GM19099 (cell line): ENCODE results near the gene CFAP70.

ENCODE experiments used
- POLR2A ChIP-seq: IDR thresholded peaks from 3 replicates; pipeline ENCODE4 v1.6.1; 2011; ENCODE audit warnings: low read depth; ENCODE audit not compliant: insufficient read length; ENCODE audit errors: extremely low read depth

The CFAP70 gene

DNA sequence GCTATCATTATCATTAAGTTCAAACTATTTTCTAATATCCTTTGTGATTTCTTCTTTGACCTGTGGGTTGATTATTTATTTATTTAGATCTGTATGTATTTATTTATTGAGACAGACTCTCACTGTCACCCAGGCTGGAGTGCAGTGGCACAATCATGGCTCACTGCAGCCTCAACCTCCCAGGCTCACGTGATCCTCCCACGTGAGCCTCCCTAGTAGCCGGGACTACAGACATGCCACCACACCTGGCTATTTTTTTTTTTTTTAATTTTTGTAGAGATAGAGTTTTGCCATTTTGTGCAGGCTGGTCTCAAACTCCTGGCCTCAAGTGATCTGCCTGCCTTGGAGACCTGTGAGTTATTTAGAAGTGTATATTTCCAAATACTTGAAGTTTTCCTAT, 77.6 kb downstream of the CFAP70 start:
- no peak for TF ChIP-seq POLR2A

DNA sequence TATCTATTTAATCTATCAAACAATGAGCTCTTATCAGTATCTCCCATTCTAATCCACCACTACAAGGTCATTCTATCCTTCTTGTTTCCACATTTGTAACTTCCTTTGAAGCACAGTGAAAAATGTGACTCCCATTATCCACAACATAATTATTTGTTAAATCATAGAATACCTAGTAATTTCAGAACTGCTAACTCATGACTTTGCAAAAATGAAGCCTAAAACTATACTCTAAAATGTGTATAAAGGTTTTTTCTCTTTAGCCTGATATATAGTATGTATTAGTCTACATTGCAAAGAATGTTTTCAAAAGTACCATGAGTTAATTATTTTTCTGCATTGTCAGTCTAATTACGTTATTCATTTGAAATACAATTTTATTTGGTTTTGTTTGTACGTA, 94.2 kb downstream of the CFAP70 start:
- no peak for TF ChIP-seq POLR2A

DNA sequence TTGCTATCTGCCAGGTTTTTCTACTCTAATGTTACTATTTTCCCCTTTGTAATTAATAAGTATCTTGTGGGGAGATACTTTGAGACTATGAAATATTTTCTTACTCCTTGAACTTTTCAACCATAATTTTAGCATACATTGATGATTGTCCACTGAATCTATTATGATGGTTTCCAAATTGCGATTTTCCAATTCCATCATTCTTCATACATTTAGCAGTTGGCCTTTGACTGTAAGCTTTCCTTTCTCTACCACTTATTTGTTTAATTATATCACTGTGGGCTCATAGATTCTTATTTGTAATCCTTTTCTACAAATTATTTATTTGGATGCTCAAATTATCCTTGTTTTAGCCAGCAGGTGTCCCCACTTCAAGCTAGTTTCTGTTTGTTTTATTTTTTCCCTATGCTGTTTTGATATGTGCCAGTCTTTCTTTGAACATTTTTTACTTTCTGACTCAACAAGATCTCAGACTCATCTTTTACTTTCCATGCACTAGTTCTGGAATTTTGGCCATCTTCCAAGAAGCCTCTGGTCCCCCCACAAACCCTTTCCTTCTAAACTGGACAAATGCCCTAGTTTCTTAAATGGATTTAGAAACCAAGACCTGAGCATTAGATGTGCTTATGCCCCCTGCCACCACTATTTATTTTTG, 94.8 kb downstream of the CFAP70 start:
- TF ChIP-seq POLR2A = no peak

DNA sequence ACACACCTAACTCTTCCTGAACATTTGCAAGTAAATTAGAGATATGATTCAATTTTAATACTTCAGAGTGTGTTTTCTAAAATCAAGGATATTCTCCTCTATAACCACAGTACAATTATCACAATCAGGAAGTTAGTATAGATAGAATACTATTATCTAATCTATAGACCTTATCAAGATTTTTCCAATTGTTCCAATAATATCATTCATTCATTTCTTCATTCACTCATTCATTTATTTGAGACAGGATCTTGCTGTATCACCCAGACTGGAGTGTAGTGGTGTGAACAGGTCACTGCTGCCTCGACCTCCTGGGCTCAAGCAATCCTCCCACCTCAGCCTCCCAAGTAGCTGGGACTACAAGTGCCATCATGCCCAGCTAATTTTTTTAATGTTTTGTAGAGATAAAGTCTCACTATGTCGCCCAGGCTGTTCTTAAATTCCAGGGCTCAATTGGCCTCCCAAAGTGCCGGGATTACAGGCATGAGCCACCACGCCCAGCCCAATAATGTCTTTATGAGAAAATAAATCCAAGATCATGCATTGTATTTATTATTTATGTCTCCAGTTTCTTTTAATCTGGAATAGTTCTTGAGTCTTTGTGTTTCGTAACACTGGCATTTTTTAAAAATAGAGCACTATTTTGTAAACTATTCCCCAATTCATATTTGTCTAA, 95.6 kb downstream of the CFAP70 start:
- no peak for TF ChIP-seq POLR2A

DNA sequence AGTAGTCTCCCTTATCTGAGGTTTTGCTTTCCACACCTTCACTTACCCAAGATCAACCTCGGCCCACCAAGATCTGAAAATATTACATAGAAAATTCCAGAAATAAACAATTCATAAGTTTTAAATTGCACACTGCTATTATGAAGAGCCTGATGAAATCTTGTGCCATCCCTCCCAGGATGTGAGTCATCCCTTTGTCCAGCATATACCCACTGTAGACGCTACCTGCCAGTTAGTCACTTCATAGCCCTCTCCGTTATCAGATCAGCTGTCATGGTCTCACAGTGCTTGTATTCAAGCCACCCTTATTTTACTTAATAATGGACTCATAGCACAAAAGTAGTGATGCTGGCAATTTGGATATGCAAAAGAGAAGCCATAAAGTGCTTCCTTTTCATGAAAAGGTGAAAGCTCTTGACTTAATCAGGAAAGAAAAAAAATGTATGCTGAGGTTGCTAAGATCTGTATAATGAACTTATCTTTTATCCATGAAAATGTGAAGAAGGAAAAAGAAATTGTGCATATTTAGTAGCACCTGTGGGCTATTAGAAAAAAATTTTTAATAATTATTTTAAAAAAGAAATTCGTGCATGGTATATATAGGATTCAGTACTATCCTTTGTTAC, 96.4 kb downstream of the CFAP70 start:
- TF ChIP-seq POLR2A = no peak

DNA sequence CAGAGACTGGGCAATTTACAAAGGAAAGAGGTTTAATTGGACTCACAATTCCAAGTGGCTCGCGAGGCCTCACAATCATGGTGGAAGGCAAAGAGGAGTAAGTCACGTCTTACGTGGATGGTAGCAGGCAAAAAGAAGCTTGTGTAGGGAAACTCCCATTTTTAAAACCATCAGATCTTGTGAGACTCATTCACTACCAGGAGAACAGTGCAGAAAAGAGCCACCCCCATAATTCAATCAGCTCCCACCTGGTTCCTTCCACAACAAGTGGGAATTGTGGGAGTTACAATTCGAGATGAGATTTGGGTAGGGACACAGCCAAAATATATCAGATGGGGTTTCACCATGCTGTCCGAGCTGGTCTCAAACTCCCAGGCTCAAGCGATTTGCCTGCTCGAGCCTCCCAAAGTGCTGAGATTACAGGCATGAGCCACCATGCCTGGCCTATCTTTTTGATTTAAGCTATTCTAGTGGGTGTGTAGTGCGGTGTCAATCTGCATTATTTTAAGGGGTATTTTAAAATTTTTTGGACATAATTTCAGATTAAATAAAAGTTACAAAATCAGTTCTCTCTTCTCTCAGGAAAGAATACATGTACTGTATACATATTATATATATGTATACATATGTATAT, 97.2 kb downstream of the CFAP70 start:
- no peak for TF ChIP-seq POLR2A

DNA sequence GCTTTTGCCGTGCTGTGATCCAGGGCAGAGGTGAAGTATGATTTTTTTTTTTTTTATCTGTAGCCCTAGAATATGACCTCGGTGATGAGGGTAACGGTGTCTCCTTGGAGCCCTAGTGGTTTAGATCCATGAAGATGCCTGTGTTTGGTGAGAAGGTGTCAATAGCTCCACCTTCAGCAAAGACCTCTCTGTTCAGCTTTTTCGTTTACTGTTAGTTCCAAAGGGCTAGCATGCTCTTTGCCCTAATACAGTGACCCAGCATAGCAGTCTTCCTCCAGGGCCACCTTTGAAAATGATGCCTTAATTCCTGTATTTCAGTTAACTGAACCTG, 105.5 kb downstream of the CFAP70 start:
- TF ChIP-seq POLR2A = no peak

DNA sequence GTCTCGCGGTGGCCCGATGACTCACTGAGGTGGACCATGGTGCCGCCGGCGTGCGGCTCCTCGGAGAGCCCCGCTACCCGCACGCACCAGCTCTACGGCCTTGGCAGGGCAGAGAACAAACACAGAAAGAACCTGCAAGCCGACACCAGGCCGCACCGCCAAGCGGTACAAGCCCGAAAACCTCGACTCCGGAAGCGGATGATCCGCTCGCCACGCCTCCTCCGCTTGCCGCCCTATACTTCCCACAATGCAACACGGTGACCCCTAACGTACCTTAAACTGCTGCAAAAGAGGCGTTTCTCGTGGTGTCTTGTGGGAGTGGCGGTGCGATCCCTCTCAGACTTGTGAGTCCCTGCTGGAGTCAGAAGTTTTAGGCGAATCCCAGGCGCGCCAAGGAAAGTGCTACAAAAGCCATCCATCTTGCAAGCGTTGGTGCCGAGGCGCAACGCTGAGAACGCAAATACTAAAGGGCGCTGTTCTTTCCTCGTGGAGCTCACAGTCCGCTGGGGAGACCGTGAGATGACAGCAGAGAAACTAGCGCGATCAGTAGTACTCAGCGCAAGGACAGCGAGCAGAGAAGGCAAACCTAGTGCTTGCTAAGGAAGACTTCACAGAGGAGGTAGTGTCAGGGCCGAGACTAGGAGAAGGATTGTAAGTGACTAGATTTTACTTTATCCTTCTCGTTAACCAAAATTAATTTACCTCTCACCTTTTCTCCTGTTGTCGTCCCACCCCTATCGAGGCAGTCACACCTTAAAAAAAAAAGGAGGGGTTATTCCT, 106.0 kb downstream of the CFAP70 start, which contains the start of gene MRPS16:
TSS of gene MRPS16 (minus strand) at position 200 of the 780 bp plus-strand sequence. CDS start at position 38, 162 bp downstream.
- TF ChIP-seq POLR2A = peak; percentile 97

DNA sequence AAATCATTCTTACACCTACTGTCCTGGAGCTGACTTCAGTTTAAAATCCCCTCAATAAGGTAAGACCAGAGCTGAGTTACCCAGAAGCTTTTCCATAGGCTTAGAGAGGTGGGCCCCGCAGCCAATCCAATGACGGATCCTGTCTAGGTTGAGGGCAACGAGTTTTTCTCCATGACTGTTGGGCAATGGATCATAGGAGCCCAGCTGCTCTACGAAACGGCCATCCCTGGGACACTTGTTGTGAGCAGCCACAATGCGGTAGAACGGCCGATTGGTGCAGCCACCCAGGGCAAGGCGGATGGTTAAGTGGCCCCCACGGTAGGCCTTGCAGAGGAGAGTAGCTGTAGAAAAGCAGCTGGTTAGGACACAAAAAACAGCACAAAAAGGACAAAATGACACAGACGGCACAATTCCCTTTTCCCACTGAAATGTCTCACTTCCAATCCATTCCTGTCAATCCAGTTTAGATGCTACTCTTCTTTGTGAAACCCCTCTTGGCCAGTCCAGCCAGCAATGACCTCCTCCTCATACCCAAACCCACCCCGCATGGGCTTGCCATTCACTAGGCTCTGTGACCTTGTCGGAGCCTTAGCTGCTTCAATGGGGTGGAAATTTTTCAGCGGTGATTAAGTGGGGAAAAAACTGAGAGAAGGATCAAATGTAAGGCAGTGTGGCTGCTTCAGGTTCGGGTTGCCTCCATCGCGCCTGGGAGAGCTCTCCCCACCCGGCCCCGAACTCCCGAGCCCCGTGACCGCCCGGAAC, 106.8 kb downstream of the CFAP70 start:
- no peak for TF ChIP-seq POLR2A

DNA sequence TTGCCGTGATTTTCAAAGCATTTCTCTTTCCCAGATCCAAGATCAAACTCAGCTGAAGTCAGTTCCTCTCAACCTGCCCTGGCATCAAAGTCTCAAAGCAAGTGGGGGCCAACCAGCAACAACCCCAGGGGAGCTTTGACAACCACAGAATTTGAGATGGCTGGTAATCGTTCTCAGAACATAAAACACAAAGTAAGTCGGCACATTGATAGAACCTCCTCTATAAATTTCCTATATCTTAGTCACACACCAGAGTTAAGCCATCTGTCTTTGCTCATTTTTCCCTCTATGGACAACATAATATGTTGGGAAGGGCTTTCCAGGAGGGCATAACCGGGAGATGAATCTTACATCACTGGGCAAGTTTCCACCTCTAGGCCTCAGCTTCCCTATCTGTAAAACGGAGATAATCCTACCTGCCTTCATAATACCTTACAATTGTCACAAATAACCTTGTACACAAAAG, 110.4 kb downstream of the CFAP70 start:
- TF ChIP-seq POLR2A = no peak

DNA sequence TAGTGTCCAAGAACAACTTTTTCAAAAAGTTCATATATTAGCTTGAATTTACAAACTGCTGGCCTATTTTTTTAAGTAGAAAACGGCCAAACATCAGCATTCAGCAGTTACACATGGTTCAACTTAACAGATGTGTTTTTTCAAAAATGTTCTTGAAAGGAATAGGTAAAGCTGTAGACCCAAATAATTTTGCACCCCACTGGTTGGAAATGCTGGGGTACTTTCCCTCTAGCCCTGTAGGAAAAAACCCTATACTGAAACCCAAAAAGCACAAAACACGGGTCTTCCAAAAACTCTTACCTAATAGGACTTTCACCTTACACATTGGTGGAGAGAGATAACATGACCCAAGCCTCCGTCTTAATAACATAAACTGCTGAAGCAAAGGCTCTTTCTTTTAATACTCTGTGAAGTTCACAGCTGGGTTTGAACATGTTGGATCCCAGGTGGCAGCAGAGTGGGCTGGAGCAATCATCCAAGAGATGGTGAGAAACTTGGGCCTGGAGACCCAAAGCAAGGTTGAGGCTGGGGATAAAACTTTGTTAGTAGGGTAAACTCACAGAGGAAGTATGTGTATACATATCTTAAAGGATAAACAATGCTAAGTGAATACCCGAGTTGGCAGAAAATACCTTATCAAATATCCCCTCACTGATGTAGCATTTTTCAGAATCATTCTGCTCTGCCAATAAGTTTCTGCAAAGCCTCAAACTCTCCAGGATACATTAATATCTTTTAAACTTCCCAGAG, 111.0 kb downstream of the CFAP70 start:
- no peak for TF ChIP-seq POLR2A

DNA sequence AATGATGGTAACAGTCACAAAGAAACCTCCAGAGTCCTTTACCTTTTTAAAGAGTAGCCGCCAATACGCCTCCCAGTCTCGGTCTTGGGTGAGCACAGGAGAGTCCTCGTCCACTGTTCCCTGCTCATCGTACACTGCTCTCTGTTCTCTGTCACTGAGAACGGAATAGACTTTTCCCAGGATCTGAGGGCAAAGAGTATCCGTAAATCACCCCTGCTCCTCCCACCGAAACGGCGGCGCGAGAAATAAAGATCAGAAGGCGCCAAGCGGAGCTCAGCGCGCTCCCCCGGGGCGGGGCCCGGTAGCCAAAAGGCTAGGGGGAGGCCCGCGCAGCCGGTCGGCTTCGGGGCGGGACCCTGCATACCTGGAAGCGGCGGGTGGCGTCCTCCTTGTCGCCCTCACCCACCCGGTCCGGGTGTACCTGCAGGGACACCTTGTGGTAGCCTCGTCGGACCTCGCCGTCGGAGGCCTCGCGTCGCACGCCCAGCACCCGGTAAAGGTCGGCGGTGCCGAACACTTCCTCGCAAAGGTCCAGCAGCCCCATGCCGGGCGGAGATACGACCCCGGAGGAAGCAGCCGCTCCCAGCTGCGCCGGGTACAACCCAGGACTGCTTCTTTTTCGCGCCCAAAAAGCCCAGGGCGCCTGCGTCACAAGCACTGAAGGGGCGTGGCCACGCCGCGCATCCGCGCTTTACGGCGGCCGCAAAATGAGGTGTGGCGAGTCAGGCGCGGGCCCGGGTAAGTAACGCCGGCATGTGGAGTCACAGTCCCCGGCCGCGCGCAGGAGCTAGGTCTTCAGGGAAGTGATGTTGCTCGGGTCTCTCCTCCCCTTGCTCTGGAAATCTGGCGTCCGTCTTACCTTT, 111.8 kb downstream of the CFAP70 start, which contains the start of gene DNAJC9:
TSS of gene DNAJC9 (minus strand) at position 610 of the 863 bp plus-strand sequence. CDS start at position 544, 66 bp downstream.
- peak; percentile 97 for TF ChIP-seq POLR2A

DNA sequence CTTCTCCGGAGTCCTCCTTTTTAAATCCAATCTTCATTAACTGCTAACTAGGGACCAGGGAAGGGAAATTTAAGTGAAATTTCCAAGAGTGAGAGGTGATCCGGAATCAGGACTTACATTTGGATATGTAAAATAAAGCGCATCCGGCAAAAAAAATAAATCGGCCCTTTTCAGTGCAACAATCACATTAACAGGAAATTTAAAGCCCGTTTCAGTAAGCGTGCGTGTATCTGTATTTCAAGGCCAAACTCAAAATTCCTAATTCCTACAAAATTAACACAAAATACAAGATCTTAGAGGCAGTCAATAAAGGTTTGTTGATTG, 112.4 kb downstream of the CFAP70 start:
- no peak for TF ChIP-seq POLR2A
